Activated T-cell treated with anti-CD3 and anti-CD28 coated beads for 48 hours (primary cell): ENCODE measurements around the gene MX2.
A peak's percentile ranks its signal among the peaks of the same experiment; 100 is the strongest.
"Not testable (repeated sequence)": the region's sequence is repeated elsewhere in the genome, so short reads cannot be mapped to it uniquely, and the experiment has no call there.

ENCODE experiments used
- DNase-seq: peaks from one replicate; pipeline ENCODE4 v3.0.0-alpha.2; 2020; ENCODE audit warnings: low read depth

Gene MX2

GRCh38 chr21:41361786-41362604 lies at the start of gene MX2:
Gene MX2, plus strand, starts transcription at chr21:41362027. Its CDS starts 14,880 bp downstream, at chr21:41376907.
- peak; percentile 60 for DNase-seq

- DNase-seq = not testable (repeated sequence)
These were observed 48.3 kb upstream of the MX2 start for GRCh38 chr21:41313285-41314164.

GRCh38 chr21:41315726-41316125 lies 46.1 kb upstream of the MX2 start:
- DNase-seq = no peak

GRCh38 chr21:41316200-41317062 lies 45.4 kb upstream of the MX2 start, which contains the start of gene FAM3B:
Gene FAM3B, plus strand, starts transcription at chr21:41316801. Its CDS starts 79 bp downstream, at chr21:41316880.
- no peak for DNase-seq

- no peak for DNase-seq
These were observed 44.8 kb upstream of the MX2 start for GRCh38 chr21:41317063-41317392.

GRCh38 chr21:41317458-41317857 lies 44.4 kb upstream of the MX2 start:
- DNase-seq = no peak

GRCh38 chr21:41318218-41318617 lies 43.6 kb upstream of the MX2 start:
- no peak for DNase-seq

- no peak for DNase-seq
These were observed 42.6 kb upstream of the MX2 start for GRCh38 chr21:41319273-41319672.

GRCh38 chr21:41321211-41321907 lies 40.5 kb upstream of the MX2 start:
- no peak for DNase-seq

GRCh38 chr21:41321908-41322495 lies 39.8 kb upstream of the MX2 start:
- DNase-seq = no peak

- no peak for DNase-seq
These were observed 39.1 kb upstream of the MX2 start for GRCh38 chr21:41322496-41323382.

GRCh38 chr21:41325138-41325912 lies 36.5 kb upstream of the MX2 start:
- no peak for DNase-seq

- no peak for DNase-seq
These were observed 35.3 kb upstream of the MX2 start for GRCh38 chr21:41326414-41327080.

GRCh38 chr21:41327753-41328152 lies 34.1 kb upstream of the MX2 start:
- no peak for DNase-seq

- DNase-seq = no peak
These were observed 32.9 kb upstream of the MX2 start for GRCh38 chr21:41328660-41329607.

GRCh38 chr21:41333752-41334151 lies 28.1 kb upstream of the MX2 start:
- DNase-seq = no peak

GRCh38 chr21:41337515-41337914 lies 24.3 kb upstream of the MX2 start:
- no peak for DNase-seq

GRCh38 chr21:41338455-41338854 lies 23.4 kb upstream of the MX2 start:
- DNase-seq = no peak
